Bronchus fibroblast of lung (primary cell): ENCODE results near the gene CHST15. TPM values are rescaled to one million over a fixed set of nuclear protein-coding genes. Genes with fewer than 3 reads are reported as not detected.

Experiments
- total RNA-seq: library from RNA; depleted of rRNA; stranded (reverse); fragments of >200 nt; gene quantifications from 2 replicates; pipeline ENCODE4 v1.2.3, GENCODE V29; 2015

CHST15 gene
- total RNA-seq = 2.9 and 3.0 TPM in 2 replicates

GRCh38 chr10:124092860-124093773 is at the start of gene CHST15:
Gene CHST15 (minus strand): TSS chr10:124093598. CDS start chr10:124046212, 47,386 bp downstream.

Other genes starting within 250 kb of the CHST15 start
- gene CPXM2, start 201.8 kb downstream of the CHST15 start, total RNA-seq = 0.34 and 0.45 TPM in 2 replicates